Right renal pelvis (tissue), 4 donors: ENCODE results near the gene SAMD15. TPM values are rescaled to one million over a fixed set of nuclear protein-coding genes. Genes with fewer than 3 reads are reported as not detected.
"Not testable (repeated sequence)": the region's sequence is repeated elsewhere in the genome, so short reads cannot be mapped to it uniquely, and the experiment has no call there.

ENCODE experiments used
- DNase-seq, 4 donors: peaks; one replicate each; pipeline ENCODE4 v3.0.0-alpha.2; 2013; ENCODE audit warnings: low read depth in 4 of 4, low spot score in 3 of 4, missing footprints in 1 of 4
- polyA plus RNA-seq, 4 donors: library from polyadenylated mRNA; unstranded; fragments of 120-200 nt; gene quantifications; one replicate each; pipeline ENCODE4 v1.2.1, GENCODE V29; 2013; ENCODE audit not compliant: insufficient read length in 4 of 4

SAMD15 gene
- polyA plus RNA-seq, result 1 to 10 TPM; 6.3 to 8.4 (median 7.8) TPM

DNA sequence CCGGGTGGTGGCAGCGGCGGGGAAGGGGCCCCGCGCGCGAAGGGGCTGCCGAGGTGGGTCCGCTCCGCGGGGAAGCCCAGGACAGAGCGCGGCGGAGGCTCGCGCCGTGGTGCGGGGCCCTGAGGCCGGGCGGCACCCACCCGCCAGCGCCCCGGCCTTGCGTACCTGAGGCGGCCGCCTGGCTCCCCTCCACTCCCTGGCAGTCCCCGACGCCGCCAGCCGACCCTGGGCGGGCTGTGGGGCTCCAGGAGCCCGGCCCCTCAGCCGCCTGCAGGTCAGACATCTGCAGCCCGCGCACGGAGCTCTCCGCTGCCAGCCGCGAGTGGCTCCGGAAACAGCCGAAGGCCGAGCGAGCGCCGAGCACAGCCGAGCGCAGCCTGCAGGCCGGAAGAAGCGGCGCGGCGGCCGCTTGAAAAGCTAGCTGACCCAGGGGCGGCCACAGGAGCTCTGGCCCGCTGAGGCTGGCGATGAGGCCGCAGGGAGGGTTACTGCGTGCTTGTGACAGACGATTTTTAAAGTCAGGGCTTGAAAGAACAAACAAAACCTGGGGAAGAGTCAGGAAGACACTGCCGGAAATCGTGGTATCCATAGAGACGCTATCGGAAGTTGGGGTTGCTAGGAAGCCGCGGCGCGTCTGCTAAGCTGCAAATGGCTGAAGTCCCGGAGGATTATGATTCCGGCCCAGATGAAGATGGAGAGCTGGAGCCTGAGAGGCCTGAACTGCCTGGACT lies at the start of gene SAMD15, which contains the start of gene TMED8:
Gene SAMD15, plus strand, starts transcription at position 609 of the 731 bp plus-strand sequence. Its CDS starts 40 bp downstream, at position 649.
Gene TMED8, minus strand, starts transcription at position 324 of the 731 bp plus-strand sequence. Its CDS starts 41 bp downstream, at position 283.
- DNase-seq, result peak; percentile 73 to 80 (median 74)

- no peak for DNase-seq
Measured at GRCh38 chr14:77329872-77330271, 47.3 kb upstream of the SAMD15 start.

GRCh38 chr14:77335576-77335975 lies 41.6 kb upstream of the SAMD15 start:
- DNase-seq, result no peak

GRCh38 chr14:77337255-77337654 lies 39.9 kb upstream of the SAMD15 start:
- DNase-seq, result not testable (repeated sequence)

DNA sequence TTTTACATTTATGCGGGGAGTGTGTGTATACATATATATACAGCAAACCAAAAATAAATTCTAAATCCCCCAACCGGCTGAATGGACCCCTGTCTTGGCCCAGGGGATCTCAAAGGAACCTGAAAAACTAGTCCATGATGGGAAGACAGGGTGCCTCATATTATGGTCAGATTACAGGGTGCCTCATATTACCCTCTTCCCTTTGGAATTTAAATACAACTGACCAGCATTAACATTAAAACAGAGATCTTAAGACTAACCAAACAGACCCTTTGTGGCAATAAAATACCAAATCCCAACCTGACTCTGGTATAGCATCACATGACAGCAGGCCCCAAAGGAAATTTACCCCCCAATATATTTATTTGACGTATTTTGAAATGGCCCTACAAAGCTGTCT lies 39.3 kb upstream of the SAMD15 start:
- no peak for DNase-seq

- DNase-seq, result no peak
Measured at GRCh38 chr14:77338302-77338701, 38.9 kb upstream of the SAMD15 start.

DNA sequence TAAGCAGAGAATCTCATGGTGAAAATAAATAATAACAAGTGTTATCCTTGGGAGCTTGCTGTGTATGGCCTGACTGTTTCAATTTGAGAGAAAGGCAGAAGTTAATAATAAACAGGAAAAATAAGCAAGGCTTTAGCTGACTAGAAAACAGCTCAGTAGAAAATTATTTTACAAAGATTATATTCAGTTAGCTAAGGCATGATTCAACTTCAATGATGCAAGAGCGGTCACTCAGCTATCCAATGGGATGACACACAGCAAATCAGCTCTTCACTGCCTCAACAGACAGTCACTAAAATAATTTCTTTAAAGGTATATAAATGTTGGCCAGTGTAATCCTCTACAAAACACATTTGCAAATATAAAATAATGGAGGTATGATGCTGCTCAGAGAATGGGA lies 37.8 kb upstream of the SAMD15 start:
- DNase-seq, result no peak

- no peak for DNase-seq
Measured at GRCh38 chr14:77340389-77340788, 36.8 kb upstream of the SAMD15 start.

- no peak for DNase-seq
Measured at GRCh38 chr14:77342726-77343397, 34.3 kb upstream of the SAMD15 start.

GRCh38 chr14:77343662-77344061 lies 33.5 kb upstream of the SAMD15 start:
- DNase-seq, result no peak

GRCh38 chr14:77344377-77344996 lies 32.7 kb upstream of the SAMD15 start:
- DNase-seq, result no peak

DNA sequence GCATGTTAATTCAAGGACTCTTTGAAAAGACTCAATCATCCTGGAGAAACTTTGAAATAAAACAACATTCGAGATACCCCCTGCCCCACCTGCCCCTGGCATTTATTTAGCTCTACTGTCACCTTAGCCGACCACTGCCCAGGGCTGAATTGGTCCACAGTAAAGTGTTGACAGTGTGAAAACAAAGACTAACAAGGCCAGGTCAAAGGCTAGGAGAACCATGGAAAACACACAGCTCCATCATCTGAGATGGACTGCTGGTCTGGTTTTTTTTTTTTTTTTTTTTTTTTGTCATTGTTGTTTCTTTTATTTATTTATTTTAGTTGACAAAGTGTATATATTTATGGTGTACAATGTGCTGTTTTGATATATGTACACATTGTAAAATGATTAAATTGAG lies 30.7 kb upstream of the SAMD15 start:
- DNase-seq, result no peak

GRCh38 chr14:77347751-77348150 lies 29.4 kb upstream of the SAMD15 start:
- peak in 2 of 4 donors; percentile 5 to 20 for DNase-seq

DNA sequence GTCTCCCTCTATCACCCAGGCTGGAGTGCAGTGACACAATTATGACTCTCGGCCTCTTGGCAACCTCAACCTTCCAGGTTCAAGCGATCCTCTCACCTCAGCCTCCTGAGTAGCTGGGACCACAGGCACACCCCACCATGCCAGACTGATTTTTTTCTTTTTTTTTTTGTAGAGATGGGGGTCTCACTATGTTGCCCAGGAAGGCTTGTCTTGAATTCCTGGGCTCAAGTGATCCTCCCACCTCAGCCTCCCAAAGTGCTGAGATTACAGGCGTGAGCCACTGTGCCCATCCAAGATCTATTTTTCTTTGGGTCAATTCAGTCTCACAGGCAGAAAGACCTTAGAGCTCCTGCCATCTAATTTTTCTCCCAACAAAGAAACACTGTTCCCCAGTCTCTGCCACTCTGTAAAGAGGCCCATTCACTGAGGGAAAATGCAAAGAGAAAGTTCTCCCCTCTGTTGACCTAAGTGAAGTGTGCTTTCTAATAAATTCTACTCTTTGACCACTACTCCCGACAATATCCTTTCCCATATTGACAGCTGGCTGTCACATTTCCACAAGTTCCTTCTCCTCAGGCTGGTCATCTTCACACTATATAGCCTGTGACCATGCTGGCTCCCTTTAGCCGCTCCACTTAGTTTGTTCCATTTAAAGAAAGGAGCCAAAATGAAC lies 23.6 kb upstream of the SAMD15 start:
- no peak for DNase-seq

GRCh38 chr14:77355811-77356210 lies 21.4 kb upstream of the SAMD15 start:
- DNase-seq, result no peak

- DNase-seq, result no peak
Measured at GRCh38 chr14:77356899-77357298, 20.3 kb upstream of the SAMD15 start.

DNA sequence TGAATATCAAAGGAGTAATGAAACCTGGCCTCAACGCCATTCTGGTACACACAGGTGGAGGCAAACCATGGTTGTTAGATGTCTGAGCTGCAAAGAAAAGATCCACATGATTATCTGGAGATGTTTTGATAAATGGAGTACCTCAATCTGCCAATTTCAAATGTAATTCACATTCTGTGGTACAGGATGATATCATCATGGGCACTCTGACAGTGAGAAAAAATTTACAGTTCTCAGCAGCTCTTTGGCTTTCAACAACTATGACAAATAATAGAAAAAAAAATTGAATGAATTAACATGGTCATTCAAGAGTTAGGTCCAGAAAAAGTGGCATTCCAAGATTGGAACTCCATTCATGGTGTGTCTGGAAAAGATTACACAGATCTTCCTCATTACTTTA lies 17.6 kb upstream of the SAMD15 start:
- DNase-seq, result no peak

DNA sequence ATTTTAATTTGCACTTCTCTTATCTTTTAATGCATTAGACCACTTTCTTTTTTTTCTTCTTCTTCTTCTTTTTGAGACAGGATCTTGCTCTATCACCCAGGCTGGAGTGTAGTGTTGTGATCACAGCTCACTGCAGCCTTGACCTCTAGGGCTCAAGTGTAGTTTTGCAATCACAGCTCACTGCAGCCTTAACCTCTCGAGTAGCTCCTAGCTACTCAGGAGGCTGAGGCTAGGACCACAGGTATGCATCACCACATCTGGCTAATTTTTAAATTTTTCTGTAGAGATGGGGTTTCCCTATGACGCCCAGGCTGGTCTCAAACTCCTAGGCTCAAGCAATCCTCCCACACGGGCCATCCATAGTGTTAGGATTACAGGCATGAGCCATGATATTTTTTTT lies 13.0 kb upstream of the SAMD15 start:
- DNase-seq, result no peak

- DNase-seq, result no peak
Measured at GRCh38 chr14:77369285-77369684, 7.9 kb upstream of the SAMD15 start.

DNA sequence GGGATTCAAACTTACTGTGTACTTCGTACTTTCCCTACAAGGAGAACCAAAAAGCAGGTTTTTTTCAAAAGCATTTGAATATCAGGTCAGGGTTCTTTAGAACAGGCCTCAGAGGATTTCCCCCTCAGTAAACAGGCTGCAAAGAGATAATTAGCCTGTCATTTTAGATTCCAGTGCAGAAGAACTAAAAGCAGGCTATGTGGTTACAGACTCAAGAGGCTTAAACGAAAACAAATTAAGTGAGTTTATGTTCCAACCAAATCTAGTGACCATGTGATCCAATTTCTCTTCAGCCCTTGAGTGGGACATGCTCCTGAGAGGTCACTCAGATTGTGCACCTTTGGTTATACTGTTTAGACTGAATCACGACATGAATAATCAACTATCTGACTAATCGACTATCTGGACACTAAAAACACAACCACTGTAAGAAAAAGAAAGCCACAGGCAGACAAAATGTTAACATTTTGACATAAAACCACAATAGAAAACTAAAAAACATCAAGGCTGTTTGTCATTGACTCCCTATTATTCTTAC lies 4.8 kb upstream of the SAMD15 start:
- no peak for DNase-seq
